Mucosa of rectum (tissue), 2 donors: ENCODE results near the gene RTTN.

Experiments used
- H3K27ac ChIP-seq, 2 donors: one replicate each; pipeline ENCODE4 v1.7.0; 2013; ENCODE audit warnings: inconsistent platforms in 2 of 2, low read depth in 2 of 2, low read length in 2 of 2
- H3K27me3 ChIP-seq, 2 donors: one replicate each; pipeline ENCODE4 v1.7.0; 2013; ENCODE audit warnings: low read length in 2 of 2; ENCODE audit not compliant: control insufficient read depth in 2 of 2, insufficient read depth in 2 of 2
- H3K36me3 ChIP-seq, 2 donors: one replicate each; pipeline ENCODE4 v1.7.0; 2013; ENCODE audit warnings: low read length in 2 of 2; ENCODE audit not compliant: control insufficient read depth in 2 of 2, insufficient read depth in 2 of 2
- H3K4me1 ChIP-seq, 2 donors: one replicate each; pipeline ENCODE4 v1.7.0; 2013; ENCODE audit warnings: low read length in 2 of 2, mild to moderate bottlenecking in 1 of 2; ENCODE audit not compliant: control insufficient read depth in 2 of 2, insufficient read depth in 2 of 2
- H3K4me3 ChIP-seq, 2 donors: one replicate each; pipeline ENCODE4 v1.7.0; 2013; ENCODE audit warnings: low read length in 2 of 2
- H3K9ac ChIP-seq, 2 donors: one replicate each; pipeline ENCODE4 v1.7.0; 2013; ENCODE audit warnings: low read length in 2 of 2, low read depth in 1 of 2, mild to moderate bottlenecking in 1 of 2
- H3K9me3 ChIP-seq, 2 donors: one replicate each; pipeline ENCODE4 v1.7.0; 2013; ENCODE audit warnings: low read length in 2 of 2; ENCODE audit not compliant: control insufficient read depth in 2 of 2
- donor health status: healthy.
- donor health status: Normal muscosa, but diverticular disease.

The RTTN gene

GRCh38 chr18:70183441-70183840, 22.0 kb downstream of the RTTN start:
- H3K9me3 ChIP-seq, result no peaks in the 10 kb centered on the region
- H3K4me3 ChIP-seq, result no peak overlapping the region
- H3K36me3 ChIP-seq, result peaks cover 11 to 24% of the 10 kb centered on the region in 2 donors
- H3K27me3 ChIP-seq, result no peaks in the 10 kb centered on the region
- H3K27ac ChIP-seq, result no peak overlapping the region
- no peaks in the 10 kb centered on the region for H3K4me1 ChIP-seq
- H3K9ac ChIP-seq, result no peak overlapping the region

- H3K36me3 ChIP-seq, result peaks cover 7 to 19% of the 10 kb centered on the region in 2 donors
- no peak overlapping the region for H3K27ac ChIP-seq
- H3K9me3 ChIP-seq, result no peaks in the 10 kb centered on the region
- no peak overlapping the region for H3K4me3 ChIP-seq
- H3K27me3 ChIP-seq, result no peaks in the 10 kb centered on the region
- no peaks in the 10 kb centered on the region for H3K4me1 ChIP-seq
- no peak overlapping the region for H3K9ac ChIP-seq
Measured at GRCh38 chr18:70182548-70182947, 22.9 kb downstream of the RTTN start.

DNA sequence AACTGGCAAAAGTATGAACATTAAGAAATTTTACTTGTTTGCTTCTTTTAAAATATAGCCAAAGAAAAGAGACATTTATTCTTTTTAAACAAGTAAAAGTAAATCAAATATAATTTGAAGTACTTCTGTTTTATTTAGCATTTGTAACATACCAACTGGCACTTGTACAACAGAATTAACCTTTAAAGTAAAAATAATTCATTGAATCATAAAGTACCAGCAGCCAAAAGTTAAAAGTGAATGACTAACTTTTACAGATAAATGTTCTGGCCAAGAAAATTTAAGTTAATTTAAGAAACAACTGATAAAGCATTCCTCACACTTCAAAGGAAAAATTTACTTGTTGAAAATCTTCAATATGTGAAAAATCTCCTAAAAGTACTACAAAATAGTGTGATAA, 23.8 kb downstream of the RTTN start:
- Histone ChIP-seq H3K36me3 (peaks cover 4 to 12% of the 10 kb centered on the region in 2 donors), H3K4me3 (no peak overlapping the region), H3K27ac (no peak overlapping the region), H3K9me3 (no peaks in the 10 kb centered on the region), H3K4me1 (no peaks in the 10 kb centered on the region), H3K9ac (no peak overlapping the region), H3K27me3 (no peaks in the 10 kb centered on the region)

DNA sequence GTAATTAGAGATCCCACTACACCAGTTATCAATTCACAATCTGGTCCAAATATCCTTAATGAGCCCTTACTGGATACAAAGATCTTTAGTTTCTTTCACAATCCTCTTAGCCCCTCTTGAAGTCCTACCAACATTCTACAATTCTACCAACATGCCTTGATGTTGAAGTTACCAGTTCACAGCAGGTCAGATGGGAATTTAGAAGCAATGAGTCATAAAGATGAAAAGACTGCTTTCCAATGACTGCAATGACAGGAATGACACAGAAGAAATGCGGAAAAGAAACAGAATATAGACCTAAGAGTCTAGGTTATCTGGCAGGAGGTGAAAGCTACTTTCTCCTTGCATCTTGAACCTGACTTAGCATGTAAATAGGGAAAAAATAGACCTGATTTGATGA, 24.5 kb downstream of the RTTN start:
- Histone ChIP-seq H3K4me1 (no peaks in the 10 kb centered on the region), H3K36me3 (peaks cover 4 to 5% of the 10 kb centered on the region in 2 donors), H3K4me3 (no peak overlapping the region), H3K27me3 (no peaks in the 10 kb centered on the region), H3K9me3 (no peaks in the 10 kb centered on the region), H3K9ac (no peak overlapping the region), H3K27ac (no peak overlapping the region)

DNA sequence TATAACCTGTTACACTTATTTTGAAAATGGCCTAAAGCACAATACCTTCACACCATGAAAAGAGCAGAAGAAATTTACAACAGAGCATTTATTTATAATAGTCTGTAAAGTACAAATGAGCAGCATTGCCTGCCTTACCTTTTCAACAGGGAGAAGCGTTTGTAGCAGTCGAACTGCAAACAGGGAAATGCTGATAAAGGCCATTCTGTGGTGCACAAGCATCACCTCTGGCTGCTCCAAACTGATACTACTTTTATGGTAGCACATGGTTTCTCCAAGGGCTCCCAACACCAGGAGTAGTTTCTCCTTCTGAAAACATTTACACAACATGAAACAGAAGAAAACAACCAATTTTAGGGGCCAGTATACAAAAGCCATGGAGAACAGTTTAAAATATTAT, 28.9 kb downstream of the RTTN start:
- Histone ChIP-seq H3K27me3 (no peaks in the 10 kb centered on the region), H3K27ac (no peak overlapping the region), H3K4me1 (no peaks in the 10 kb centered on the region), H3K9ac (no peak overlapping the region), H3K4me3 (no peak overlapping the region), H3K36me3 (no peaks in the 10 kb centered on the region), H3K9me3 (no peaks in the 10 kb centered on the region)

DNA sequence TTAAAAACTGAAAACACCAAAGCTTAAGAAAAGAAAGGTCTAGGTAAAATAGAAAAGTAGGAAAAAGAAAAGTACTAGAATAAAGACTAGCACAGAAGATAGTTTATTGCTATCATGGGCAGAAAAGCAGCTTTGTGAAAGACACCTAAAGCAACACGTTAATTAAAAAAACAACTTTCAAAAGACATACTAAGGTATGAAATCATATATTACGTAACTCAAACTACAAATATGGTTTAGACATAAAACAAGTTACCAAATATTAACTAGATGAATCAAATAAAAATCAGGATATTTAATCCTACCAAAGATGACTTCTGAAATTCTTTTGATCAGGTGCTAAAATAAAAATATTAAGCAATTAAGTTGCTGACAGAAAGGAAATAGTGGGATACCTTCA, 30.3 kb downstream of the RTTN start:
- Histone ChIP-seq H3K36me3 (no peaks in the 10 kb centered on the region), H3K27me3 (no peaks in the 10 kb centered on the region), H3K9me3 (no peaks in the 10 kb centered on the region), H3K4me3 (no peak overlapping the region), H3K27ac (no peak overlapping the region), H3K9ac (no peak overlapping the region), H3K4me1 (no peaks in the 10 kb centered on the region)

DNA sequence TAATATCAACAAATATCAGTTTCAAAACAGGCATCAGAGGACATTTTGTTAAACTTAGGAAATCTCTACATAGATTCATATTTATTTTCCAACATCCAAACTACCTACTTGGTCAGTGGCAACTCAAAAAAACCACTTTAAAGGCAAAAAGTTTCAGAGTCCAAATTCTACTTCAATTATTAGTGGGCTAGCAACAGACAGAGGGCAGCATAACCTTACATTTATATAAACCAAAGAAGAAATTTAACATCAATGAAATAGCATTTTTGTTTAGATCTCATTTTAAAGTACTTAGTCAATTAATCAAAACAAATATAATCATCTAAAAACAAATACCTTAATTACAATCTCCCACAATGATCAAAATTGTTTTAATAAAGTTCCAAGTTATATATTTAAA, 33.3 kb downstream of the RTTN start:
- H3K9me3 ChIP-seq, result no peaks in the 10 kb centered on the region
- H3K27ac ChIP-seq, result no peak overlapping the region
- H3K4me1 ChIP-seq, result no peaks in the 10 kb centered on the region
- no peaks in the 10 kb centered on the region for H3K27me3 ChIP-seq
- H3K4me3 ChIP-seq, result no peak overlapping the region
- no peak overlapping the region for H3K9ac ChIP-seq
- no peaks in the 10 kb centered on the region for H3K36me3 ChIP-seq

DNA sequence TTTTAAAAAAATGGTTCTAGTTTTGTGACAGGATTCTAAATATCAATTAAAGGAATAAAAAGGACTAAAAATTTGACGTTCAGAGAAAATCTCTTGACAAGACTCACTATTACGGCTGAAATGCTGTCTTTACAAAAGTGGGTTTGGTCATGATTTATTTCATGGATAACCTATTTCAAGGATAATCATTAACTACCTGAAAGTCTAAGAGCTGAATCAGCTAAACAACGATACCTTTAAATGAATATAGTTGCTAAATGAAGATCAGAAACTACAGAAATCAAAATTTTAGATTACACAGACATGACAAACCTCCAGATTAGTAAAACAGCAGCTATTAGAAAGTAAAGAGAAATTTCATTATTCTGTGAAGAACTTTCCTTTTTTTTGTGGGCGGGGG, 35.7 kb downstream of the RTTN start:
- Histone ChIP-seq H3K9me3 (no peaks in the 10 kb centered on the region), H3K27ac (no peak overlapping the region), H3K4me1 (no peaks in the 10 kb centered on the region), H3K9ac (no peak overlapping the region), H3K27me3 (no peaks in the 10 kb centered on the region), H3K4me3 (no peak overlapping the region), H3K36me3 (peaks cover 0 to 3% of the 10 kb centered on the region in 2 donors)

DNA sequence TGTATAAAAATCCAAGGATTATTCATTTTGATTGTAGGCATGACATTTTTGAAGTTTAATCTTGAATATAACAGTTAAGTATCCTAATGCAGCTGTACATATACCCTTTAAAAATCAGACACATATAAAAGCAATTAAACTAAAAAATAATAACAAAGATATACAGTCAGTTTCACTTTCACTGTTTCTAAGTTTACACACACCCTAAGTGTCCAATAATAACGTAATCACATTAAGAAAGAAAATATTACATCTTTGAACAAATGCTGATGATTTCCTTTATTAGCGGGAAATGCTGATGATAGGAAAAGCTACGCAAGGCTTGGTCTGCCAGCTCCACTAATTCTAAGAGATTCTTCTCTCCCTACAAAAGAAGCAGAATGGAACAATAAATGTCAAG, 38.8 kb downstream of the RTTN start:
- no peak overlapping the region for H3K4me3 ChIP-seq
- H3K9me3 ChIP-seq, result no peaks in the 10 kb centered on the region
- H3K27ac ChIP-seq, result no peak overlapping the region
- no peaks in the 10 kb centered on the region for H3K4me1 ChIP-seq
- peaks cover 3 to 6% of the 10 kb centered on the region in 2 donors for H3K36me3 ChIP-seq
- H3K9ac ChIP-seq, result no peak overlapping the region
- no peaks in the 10 kb centered on the region for H3K27me3 ChIP-seq

GRCh38 chr18:70165936-70166335, 39.6 kb downstream of the RTTN start:
- Histone ChIP-seq H3K4me1 (no peaks in the 10 kb centered on the region), H3K9ac (no peak overlapping the region), H3K27me3 (no peaks in the 10 kb centered on the region), H3K9me3 (no peaks in the 10 kb centered on the region), H3K4me3 (no peak overlapping the region), H3K36me3 (peaks cover 3 to 6% of the 10 kb centered on the region in 2 donors), H3K27ac (no peak overlapping the region)

GRCh38 chr18:70160073-70160678, 45.3 kb downstream of the RTTN start:
- H3K9me3 ChIP-seq, result no peaks in the 10 kb centered on the region
- no peak overlapping the region for H3K9ac ChIP-seq
- H3K36me3 ChIP-seq, result peaks cover 3 to 6% of the 10 kb centered on the region in 2 donors
- H3K4me1 ChIP-seq, result no peaks in the 10 kb centered on the region
- H3K27me3 ChIP-seq, result no peaks in the 10 kb centered on the region
- H3K27ac ChIP-seq, result no peak overlapping the region
- no peak overlapping the region for H3K4me3 ChIP-seq
